Occipital lobe (tissue), 2 donors: ENCODE results near the gene CABCOCO1. TPM values are rescaled to one million over a fixed set of nuclear protein-coding genes. Genes with fewer than 3 reads are reported as not detected.
"Not testable (repeated sequence)": the region's sequence is repeated elsewhere in the genome, so short reads cannot be mapped to it uniquely, and the experiment has no call there.

Experiments
- DNase-seq: peaks from one replicate; lab custom pipeline; 2025; lab: John Stamatoyannopoulos, UW
- total RNA-seq: library from RNA; depleted of rRNA; stranded (reverse); fragments of >200 nt; gene quantifications from one replicate; pipeline ENCODE4 v1.2.3, GENCODE V29; 2014

Gene CABCOCO1
- total RNA-seq, 1 donor from 2014 or later = 3.4 TPM

- DNase-seq = not testable (repeated sequence)
These were observed 49.4 kb downstream of the CABCOCO1 start for GRCh38 chr10:61712105-61712504.

DNA sequence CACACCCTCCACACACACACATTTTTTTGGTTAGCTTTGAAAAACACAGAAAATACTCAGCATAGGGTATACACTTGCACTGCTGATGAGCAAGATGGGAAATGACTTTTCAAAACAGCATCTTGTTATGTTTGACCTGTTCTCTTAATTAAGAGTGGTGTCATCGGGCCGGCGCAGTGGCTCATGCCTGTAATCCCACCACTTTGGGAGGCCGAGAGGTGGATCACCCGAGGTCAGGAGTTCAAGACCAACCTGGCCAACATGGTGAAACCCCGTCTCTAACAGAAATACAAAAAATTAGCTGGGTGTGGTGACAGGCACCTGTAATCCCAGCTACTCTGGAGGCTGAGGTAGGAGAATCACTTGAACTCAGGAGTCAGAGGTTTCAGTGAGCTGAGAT lies 56.7 kb downstream of the CABCOCO1 start:
- not testable (repeated sequence) for DNase-seq

GRCh38 chr10:61719906-61720305 lies 57.2 kb downstream of the CABCOCO1 start:
- DNase-seq = no peak

DNA sequence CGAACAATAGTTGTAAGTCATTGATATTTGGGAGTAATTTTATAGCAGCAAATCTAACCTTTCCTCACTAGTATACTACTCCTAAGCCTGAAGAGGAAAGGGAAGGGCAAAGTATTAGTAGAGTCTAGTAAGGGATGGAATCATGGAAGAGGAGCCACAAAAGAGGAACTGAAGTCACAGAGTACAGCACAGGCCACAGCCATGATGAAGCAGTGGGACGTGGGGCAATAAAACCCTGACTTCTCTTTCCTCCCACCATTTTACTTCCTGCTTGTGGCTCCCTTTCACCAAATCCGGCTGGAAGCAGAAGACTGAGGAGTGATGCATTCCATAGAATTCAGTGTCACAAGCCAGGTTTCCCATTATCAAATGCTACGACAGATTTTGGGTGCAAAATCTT lies 58.7 kb downstream of the CABCOCO1 start:
- no peak for DNase-seq

DNA sequence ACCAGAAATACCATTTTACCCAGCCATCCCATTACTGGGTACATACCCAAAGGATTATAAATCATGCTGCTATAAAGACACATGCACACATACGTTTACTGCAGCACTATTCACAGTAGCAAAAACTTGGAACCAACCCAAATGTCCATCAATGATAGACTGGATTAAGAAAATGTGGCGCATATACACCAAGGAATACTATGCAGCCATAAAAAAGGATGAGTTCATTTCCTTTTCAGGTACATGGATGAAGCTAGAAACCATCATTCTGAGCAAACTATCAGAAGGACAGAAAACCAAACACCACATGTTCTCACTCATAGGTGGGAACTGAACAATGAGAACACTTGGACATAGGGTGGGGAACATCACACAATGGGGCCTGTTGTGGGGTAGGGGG lies 62.5 kb downstream of the CABCOCO1 start:
- not testable (repeated sequence) for DNase-seq

- no peak for DNase-seq
These were observed 66.9 kb downstream of the CABCOCO1 start for GRCh38 chr10:61729596-61729995.

DNA sequence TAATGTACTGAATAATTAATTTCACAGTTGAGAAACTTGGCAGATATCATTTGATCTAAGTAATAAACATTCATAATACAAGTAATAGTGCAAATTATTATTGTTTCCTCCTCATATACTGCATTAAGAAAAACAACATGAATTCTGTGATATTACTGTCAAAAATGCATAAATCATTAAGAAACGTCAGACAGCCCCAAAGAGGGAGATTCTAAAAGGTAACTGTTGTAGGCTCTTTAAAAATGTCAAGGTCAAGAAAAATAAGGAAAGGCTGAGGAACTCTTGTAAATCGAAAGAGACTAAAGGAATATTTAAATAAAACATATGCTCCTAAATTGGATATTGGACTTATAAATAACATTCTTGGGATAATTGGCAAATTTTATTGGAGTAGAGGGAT lies 67.9 kb downstream of the CABCOCO1 start:
- DNase-seq = no peak

GRCh38 chr10:61731638-61732037 lies 68.9 kb downstream of the CABCOCO1 start:
- no peak for DNase-seq

DNA sequence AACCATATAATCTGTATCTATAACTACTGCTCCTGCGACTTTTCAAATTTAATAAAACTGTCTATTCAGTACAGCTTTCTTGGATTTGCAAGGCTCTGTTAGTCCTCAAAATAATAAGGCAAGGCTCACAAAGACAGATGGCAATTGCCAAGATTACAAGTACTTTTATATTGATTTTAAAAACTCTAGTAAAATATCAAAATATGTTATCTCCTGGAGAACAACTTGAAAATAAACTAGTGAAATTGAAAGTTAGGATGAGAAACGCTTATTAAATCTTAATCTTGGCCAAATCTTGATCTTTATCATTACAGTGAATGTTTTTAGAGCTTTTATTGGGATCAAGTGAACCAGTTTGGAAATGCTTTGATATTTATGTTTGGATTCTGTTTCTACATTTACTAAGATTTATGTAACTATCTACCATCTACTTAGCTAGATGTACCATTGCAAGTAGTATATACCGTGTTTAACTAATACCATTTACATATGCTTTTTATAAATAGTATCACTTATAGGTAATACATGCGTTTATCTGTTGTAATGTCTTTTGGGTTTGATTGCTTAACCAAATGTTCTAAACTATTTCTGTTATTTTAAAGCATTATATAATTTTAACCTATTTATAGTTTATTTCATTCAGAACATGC lies 70.0 kb downstream of the CABCOCO1 start:
- DNase-seq = no peak

DNA sequence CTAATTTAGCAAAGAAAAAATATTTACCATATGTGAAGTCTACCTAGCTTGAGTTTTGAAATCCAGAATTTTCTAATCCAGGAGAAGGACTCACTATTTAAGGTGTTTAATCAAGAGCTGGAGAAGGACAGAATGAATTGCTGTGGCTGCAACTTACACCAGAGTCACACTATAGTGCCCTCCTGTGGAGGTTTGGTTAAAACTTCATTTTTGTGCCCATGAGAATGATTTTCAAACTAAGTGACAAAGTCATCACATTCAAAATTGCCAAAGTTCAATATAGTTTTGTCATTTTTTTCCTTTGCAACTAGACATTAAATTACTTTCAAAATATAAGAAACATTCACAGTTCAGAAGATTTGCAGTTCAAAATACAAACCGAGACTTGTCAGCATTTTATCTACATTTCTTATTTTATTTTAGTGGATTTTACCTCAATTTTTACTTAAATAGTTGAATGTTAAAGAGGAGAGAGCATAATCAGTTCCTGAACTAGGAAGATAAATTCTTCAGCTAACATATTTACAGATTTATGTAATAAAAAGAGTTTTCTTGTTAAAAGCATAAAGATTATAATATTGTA lies 70.7 kb downstream of the CABCOCO1 start:
- no peak for DNase-seq

DNA sequence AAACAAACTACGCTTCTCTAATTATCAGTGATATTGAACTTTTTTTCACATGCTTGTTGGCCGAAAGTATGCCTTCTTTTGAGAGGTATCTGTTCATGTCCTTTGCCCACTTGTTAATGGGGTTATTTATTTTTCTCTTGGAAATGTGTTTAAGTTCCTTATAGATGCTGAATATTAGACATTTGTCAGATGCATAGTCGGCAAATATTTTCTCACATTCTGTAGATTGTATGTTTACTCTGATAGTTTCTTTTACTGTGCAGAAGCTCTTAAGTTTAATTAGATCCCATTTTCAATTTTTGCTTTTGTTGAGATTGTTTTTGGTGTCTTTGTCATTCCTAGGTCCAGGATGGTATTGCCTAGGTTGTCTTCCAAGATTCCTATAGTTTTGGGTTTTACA lies 73.2 kb downstream of the CABCOCO1 start:
- no peak for DNase-seq

GRCh38 chr10:61737455-61737854 lies 74.7 kb downstream of the CABCOCO1 start:
- not testable (repeated sequence) for DNase-seq

GRCh38 chr10:61742812-61743211 lies 80.1 kb downstream of the CABCOCO1 start:
- no peak for DNase-seq

GRCh38 chr10:61744469-61744868 lies 81.7 kb downstream of the CABCOCO1 start:
- no peak for DNase-seq

GRCh38 chr10:61746377-61746776 lies 83.6 kb downstream of the CABCOCO1 start:
- no peak for DNase-seq

- no peak for DNase-seq
These were observed 84.6 kb downstream of the CABCOCO1 start for GRCh38 chr10:61747307-61747706.

DNA sequence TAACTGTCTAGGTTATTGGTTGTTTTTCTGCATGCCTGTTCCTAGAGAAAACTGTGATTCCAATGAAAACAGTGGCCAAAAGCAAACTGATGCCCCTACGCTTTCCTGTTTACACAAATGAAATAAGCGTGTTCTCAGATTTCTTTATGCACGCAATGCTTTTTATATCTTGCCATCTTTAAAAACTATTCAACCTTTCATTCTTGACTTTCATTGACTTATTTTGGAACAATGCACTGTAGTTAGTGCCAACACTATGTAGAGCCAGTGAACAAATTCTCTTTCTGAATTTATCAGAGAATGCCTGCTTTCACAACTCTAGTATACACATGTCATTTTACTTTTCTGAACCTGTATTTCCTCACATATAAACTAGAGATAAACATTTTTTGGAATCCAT lies 86.6 kb downstream of the CABCOCO1 start:
- no peak for DNase-seq

- DNase-seq = peak; percentile 8
These were observed 88.3 kb downstream of the CABCOCO1 start for GRCh38 chr10:61750943-61751471.

DNA sequence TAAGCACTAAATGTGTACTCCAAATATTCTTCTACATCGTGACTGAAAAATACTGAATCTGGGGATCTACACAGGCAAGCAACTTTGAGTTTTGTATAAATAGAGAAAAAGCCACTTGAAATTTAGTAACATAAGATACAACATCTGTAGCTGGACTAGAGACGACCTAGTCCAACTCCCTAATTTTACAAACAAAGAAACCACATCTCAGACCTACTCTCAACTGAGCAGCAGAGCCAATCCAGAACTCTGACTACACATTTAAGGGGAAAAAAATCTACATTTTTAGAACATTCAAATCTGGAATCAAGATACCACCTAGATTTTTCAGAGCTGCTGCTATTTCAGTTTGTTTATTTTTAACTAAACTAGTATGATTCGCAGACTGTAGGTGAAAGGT lies 88.9 kb downstream of the CABCOCO1 start:
- DNase-seq = no peak

DNA sequence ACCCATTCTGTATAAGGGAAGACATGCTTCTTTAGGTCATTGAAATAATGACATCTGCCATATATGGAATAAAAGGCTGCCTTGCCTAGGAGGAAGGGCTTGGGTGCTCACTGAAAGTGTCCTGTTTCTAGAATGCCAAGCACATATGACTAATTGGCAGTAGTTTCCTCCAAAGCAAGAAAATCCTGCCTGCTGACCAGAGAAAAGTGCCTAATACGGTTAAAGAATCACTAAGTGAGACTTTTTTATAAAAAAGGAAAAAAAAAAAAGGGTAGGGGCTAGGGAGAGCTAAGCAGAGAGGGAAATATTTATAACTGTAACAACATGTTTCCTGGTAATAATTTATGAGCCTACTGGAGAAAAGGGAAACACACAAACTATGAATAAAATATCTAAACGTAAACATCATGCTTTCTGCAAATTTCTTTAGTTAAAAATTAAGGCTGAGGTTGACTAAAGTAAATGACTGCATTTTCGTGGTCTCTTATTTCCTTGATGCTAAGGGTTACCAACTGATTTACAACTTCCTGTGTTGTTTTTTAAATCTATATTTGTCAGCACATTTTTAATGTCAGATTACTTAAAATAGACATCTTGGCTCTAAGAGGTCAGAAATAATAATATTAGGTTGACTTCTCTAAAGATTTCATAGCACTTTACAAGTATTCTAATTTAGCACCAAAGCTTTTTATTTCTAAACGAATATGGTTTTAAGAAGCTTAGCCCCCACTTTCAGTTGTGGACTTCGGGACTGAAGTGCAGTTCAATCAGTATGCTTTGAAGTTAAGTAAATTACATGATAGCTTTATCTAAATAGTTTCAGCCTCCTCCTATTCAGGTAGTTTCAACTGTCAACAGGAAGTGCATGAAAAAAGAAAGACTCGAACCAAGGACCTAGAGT lies 89.6 kb downstream of the CABCOCO1 start:
- no peak for DNase-seq

DNA sequence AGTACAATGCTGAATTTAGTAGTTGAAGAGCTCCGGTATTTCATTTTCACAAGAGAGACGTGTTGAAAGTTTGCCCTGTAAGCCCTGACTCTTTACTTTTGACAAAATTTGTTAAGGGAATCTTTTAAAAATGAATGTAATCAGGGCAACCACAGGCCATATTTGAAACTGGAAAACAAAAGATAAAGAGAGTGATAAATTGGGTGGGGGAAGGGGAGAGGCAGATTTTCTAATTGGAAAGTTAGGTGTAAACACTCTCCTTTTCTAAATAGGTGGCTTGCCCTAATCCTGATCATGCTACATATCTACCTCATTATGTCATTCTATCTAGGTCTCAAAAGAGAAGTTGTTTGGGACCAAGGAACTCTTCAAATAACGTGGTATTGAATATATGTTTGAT lies 90.7 kb downstream of the CABCOCO1 start:
- DNase-seq = no peak
